Endothelial cell of umbilical vein (primary cell): Measurements from ENCODE around the gene PLEKHJ1.

Experiments used
- CTCF ChIP-seq, 2 donors: IDR thresholded peaks; 1 replicate in 1 of 2; 2 replicates in 1 of 2; pipeline ENCODE4 v1.5.1; 2011; ENCODE audit warnings: low read length in 2 of 2, mild to moderate bottlenecking in 2 of 2, moderate library complexity in 2 of 2, control low read depth in 1 of 2, inconsistent platforms in 1 of 2, low read depth in 1 of 2; ENCODE audit not compliant: insufficient read depth in 1 of 2; ENCODE audit errors: extremely low read depth in 1 of 2
- EZH2 ChIP-seq: IDR thresholded peaks from 2 replicates; pipeline ENCODE4 v1.6.1; 2012; ENCODE audit warnings: borderline replicate concordance, low read depth, mild to moderate bottlenecking, moderate library complexity, low read length, inconsistent platforms; ENCODE audit not compliant: severe bottlenecking
- FOS ChIP-seq: IDR thresholded peaks from 2 replicates; pipeline ENCODE4 v1.6.1; 2011; ENCODE audit warnings: mild to moderate bottlenecking, low read length, moderate library complexity, borderline replicate concordance; ENCODE audit not compliant: insufficient read depth
- GATA2 ChIP-seq: IDR thresholded peaks from 2 replicates; pipeline ENCODE4 v1.7.0; 2011; ENCODE audit warnings: low read depth, mild to moderate bottlenecking, moderate library complexity, mixed read lengths, low read length; ENCODE audit not compliant: insufficient read length, insufficient read depth
- JUN ChIP-seq: IDR thresholded peaks from 2 replicates; pipeline ENCODE4 v1.6.1; 2011; ENCODE audit warnings: borderline replicate concordance, low read depth; ENCODE audit not compliant: insufficient read length, insufficient read depth
- MYC ChIP-seq: IDR thresholded peaks from one replicate; pipeline ENCODE4 v1.6.1; 2011; ENCODE audit warnings: mild to moderate bottlenecking, low read depth, low read length
- POLR2A ChIP-seq: IDR thresholded peaks from 2 replicates; pipeline ENCODE4 v1.6.1; 2012; ENCODE audit warnings: low read depth, mild to moderate bottlenecking, control low read depth, low read length
- POLR2AphosphoS5 ChIP-seq: IDR thresholded peaks from 2 replicates; pipeline ENCODE4 v1.6.1; 2012; ENCODE audit warnings: low read depth, mild to moderate bottlenecking, control low read depth, low read length, moderate library complexity; ENCODE audit not compliant: insufficient read depth
- TF ChIP-seq, protein P1 (sequence below): IDR thresholded peaks from 2 replicates; pipeline ENCODE4 v1.6.1; 2011; ENCODE audit not compliant: insufficient read depth, insufficient read length

DNA sequence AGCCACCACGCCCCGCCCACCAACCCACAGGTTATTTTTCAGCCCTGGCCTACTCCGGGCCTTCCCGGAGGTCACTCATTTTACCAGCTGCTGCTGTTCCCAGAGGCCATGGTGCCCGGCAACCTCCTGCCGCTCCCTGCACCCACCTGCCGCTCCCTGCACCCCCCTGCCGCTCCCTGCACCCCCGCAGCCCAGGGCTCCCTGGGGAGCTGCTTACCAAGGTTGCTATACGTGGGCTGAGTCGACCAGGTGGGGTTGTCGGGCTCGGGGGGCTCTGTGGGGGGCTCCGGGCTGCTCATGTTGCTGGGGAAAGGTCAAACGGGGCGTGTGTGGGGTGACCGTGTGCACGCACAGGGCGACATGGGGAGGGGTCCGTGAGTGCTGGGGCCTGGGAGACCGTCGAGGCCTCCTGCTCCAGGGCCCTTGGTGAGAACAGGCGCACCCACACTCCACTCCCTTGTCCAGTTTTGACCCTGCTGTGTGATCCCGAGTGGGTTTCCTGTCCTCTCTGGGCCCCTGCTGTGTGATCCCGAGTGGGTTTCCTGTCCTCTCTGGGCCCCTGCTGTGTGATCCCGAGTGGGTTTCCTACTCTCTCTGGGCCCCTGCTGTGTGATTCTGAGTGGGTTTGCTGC lies 44.6 kb upstream of the PLEKHJ1 start:
- TF ChIP-seq CTCF (IDR thresholded peaks at IDR 0.05; ENCODE audit: extremely low read depth in 1 of 2, insufficient read depth in 1 of 2, low read depth in 1 of 2, low read length in 2 of 2) (no peak), POLR2AphosphoS5 (no peak), JUN (no peak), POLR2A (no peak), EZH2 (no peak), FOS (no peak), MYC (no peak), GATA2 (no peak)
- TF ChIP-seq, protein P1, sequence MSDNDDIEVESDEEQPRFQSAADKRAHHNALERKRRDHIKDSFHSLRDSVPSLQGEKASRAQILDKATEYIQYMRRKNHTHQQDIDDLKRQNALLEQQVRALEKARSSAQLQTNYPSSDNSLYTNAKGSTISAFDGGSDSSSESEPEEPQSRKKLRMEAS: no peak
